Measurements from ENCODE around the gene PDE4D.

The PDE4D gene

DNA sequence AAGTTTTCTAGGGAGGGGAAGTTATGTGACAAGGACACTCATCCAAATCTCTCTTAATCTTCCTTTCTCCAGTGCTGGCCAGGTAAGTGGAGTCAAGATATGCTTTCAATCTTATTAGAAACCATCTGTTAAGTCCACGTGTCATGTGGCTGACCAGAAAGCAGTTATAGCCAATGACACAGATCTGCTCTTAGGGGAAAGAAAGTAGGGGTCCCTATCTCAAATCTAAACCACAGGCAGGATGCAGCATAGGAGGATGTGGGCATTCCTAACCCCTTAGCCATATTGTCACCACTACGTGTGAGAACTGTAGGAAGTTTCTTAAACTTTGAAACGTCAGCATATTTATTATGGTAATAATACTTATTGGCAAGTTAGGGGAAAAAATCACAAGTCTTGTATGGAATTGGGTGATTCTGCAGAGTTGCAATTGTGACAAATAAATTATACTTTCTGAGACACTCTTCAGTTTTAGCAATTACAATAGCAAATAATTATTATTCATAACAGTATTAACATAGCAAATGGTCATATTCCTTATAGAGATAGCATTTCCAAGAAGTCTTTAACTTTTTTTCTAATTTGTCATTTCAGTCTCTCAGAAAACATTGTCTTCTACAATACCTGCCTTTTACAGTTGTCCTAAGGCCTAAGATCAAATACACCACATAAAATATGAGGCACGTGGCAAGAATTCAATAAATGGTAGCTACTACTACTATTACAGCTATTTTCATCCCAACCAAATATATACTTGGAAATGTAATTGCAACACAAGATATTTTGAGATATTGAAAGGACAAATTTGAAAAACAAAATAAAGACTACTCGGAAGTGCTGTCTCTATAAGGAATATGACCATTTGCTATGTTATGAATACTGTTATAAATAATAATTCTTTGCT, 236.9 kb downstream of the PDE4D start:
- TF ChIP-seq, protein P1, sequence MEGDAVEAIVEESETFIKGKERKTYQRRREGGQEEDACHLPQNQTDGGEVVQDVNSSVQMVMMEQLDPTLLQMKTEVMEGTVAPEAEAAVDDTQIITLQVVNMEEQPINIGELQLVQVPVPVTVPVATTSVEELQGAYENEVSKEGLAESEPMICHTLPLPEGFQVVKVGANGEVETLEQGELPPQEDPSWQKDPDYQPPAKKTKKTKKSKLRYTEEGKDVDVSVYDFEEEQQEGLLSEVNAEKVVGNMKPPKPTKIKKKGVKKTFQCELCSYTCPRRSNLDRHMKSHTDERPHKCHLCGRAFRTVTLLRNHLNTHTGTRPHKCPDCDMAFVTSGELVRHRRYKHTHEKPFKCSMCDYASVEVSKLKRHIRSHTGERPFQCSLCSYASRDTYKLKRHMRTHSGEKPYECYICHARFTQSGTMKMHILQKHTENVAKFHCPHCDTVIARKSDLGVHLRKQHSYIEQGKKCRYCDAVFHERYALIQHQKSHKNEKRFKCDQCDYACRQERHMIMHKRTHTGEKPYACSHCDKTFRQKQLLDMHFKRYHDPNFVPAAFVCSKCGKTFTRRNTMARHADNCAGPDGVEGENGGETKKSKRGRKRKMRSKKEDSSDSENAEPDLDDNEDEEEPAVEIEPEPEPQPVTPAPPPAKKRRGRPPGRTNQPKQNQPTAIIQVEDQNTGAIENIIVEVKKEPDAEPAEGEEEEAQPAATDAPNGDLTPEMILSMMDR (conservative IDR thresholded peaks at IDR 0.05; ENCODE audit: low read depth, low read length) = no peak
- DNase-seq (ENCODE audit: low read depth) = peak; percentile 50
- no peak overlapping the region for H3K4me3 ChIP-seq (ENCODE audit: low read depth, low read length)

DNA sequence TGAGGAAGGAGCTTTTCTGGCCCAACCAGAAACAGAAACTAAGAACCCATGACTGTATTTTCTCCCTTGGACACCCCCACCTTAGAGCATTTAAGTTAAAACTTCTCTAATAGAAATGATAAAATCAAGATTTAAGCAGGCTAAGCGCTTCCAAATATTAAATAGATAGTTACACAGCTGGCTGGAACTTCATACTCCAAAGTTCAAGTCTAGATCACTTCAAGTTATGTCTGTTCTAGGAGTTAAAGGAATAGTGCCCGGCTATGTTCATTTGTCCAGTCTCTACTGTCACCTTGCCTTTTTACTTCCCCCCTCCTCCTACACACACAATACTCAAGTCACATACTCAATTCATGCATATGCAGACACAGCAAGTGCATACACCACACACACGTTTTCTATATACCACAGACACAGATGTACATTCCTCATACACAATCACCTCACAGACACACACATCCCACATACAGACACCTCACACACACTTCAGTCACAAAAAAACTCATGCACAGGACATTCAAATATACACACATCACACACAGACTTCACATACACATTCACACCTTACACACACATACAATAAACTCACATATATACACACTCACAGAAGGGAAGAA, 237.7 kb downstream of the PDE4D start:
- TF ChIP-seq, protein P1 (conservative IDR thresholded peaks at IDR 0.05; ENCODE audit: low read depth, low read length) = no peak
- DNase-seq (ENCODE audit: low read depth) = no peak
- no peak overlapping the region for H3K4me3 ChIP-seq (ENCODE audit: low read depth, low read length)

DNA sequence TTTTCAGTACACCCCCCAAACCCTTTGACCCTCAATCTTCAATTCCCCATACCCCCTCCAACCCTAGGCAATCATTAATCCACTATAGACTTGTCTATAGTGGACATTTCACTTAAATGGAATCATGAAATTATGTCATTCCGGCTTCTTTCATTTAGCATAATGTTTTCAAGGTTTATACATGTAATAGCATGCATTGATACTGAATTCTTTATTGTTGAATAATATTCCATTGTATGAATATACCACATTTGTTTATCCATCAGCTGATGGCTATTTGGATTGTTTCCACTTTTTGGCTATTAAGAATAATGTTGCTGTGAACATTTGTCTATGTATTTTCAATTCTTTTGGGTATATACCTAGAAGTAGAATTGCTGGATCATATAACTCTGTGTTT, 238.8 kb downstream of the PDE4D start:
- DNase-seq (ENCODE audit: low read depth) = no peak
- no peak overlapping the region for H3K4me3 ChIP-seq (ENCODE audit: low read depth, low read length)
- TF ChIP-seq, protein P1 (conservative IDR thresholded peaks at IDR 0.05; ENCODE audit: low read depth, low read length) = no peak

DNA sequence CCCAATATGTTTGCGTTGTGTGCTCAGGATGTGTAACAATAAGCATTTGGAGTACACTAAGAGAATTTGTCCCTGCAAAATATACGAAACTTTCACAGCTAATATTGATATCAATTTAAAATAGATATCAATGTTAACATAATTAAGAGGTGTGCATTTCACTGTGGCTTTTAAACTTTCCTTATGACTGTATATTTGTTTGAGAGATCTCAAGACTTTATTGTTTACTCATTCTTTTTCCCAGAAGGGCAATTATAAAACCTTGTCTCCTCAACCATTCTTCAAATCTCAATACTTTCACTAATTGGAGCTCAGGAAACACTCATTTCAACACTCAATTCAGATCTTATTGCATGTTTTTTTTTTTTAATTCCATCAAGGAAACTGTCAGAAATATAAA, 241.1 kb downstream of the PDE4D start:
- H3K4me3 ChIP-seq (ENCODE audit: low read depth, low read length) = no peak overlapping the region
- no peak for DNase-seq (ENCODE audit: low read depth)
- TF ChIP-seq, protein P1 (conservative IDR thresholded peaks at IDR 0.05; ENCODE audit: low read depth, low read length) = no peak

DNA sequence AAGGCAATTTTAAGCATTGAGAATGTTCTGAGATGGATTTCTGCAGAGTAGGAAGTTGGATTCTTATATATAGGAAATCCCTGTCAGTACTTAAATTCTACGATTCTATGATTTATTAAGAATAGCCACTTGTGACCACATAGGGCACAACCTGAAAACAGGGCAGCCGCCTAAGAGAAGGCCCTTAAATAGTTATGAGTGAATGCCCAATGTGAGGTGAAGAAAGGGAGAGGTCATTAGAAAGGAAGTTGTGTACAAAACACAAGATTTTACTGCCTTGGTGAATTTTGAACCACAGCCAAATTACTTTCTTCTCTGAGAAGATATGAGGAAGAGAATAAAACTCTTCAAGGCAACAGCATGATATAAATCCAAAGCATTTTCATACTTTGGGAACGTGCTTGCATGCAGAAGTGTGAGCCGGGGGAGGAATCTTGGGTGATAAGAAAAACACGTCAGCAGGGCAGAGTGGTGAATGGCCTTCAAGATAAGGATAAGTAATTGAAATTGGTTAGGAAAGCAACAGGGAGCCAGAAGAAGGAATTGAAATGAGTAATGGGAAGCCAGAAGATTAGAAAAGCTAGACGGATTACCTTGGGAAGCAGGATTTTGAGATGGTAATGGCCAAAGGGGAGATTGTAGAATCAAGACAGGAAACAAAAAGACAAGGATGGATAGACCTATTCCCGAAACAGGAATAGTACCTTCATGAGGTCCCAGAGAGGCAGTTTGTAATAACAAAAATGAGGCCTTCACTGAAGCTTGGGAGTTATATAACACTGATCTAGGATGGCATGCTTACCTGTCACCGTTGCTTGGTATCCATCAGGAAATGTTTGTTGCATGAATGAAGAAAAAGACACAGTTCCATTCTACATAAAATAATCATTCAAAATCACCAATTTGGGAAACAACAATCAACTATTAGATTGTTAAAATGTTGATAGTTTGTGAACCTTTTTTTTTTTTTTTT, 244.3 kb downstream of the PDE4D start:
- H3K4me3 ChIP-seq (ENCODE audit: low read depth, low read length) = no peak overlapping the region
- DNase-seq (ENCODE audit: low read depth) = peak; percentile 69
- TF ChIP-seq, protein P1 (conservative IDR thresholded peaks at IDR 0.05; ENCODE audit: low read depth, low read length) = no peak

DNA sequence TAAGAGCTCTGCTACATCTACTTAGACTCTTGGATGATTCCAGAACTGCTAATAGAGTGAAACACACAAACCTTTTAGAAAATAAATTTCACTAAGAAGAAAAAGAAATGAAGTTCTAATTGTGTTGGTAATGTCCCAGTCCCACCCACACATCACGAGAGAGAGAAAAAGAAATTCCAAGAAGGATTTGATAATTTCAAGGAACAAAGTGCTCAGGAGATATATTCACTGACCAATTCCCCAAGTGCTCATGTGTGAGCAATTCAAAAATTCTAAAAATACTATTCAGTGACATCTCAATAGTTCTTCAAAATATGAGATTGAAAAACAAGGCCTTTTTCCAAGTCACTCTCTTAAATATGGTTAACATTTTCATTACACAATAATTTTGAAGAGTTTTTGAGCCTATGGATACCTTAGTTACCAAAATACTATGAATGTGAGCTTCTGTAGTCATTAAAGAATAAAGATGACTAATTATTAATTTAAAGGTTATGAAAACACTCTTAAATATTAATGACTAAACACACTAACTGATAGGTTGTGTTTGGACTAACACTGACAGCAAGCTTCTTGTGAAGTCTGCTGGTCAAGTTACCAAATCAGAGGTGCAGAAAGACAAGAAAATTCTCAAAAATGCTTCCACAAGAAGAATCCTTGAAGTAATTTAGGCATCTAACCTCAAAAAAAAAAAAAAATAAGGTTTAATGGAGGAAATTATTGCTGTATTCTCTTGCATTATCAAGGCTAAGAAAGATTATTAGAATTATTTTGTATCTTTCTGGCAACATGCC, 245.3 kb downstream of the PDE4D start:
- TF ChIP-seq, protein P1 (conservative IDR thresholded peaks at IDR 0.05; ENCODE audit: low read depth, low read length) = no peak
- H3K4me3 ChIP-seq (ENCODE audit: low read depth, low read length) = no peak overlapping the region
- DNase-seq (ENCODE audit: low read depth) = peak; percentile 28
